Measurements from ENCODE around the gene DYNLT1. TPM values are rescaled to one million over a fixed set of nuclear protein-coding genes. Genes with fewer than 3 reads are reported as not detected.

Gene DYNLT1
- total and polyA plus RNA-seq, 2 experiments from 2014 or later = 60.9 to 241 TPM

DNA sequence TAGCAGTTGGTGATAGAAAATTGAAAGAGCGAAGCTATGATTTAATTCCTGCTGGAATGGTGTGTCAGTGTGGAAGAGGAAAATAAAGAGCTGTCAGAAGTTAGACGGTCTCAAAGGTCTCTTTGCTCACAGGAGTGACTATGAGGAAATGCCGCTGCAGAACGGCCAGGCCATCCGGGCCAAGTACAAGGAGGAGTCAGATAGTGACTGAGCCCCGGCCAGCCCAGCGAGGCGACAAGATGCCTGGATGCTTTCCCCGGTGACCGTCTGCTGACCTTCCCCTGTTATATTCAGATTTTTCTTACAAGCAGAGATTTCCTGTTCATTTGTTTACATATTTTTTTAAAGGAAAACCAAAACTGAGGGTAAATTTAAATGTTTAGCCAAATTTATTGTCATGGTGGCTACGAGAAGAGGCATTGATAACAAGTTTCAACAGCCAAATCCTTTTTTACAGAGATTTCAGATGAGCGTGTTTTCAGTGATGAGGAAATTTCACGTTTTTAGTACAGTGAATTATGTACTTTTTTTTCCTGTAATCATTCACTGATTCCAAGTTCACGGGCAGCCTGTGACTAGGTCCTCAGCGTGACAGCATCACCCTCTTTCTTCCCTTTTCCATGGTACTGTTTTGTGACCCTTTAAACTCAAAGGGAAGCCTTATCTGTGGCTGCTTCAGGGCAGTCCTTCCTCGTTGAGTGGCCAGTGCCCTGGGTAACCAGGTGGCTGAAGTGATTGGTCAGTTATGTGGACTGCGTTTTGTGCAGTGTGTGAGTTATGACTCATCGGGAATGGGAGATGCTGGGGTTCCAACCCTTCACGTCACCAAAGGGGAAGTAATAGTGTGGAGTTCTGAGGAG, 12.6 kb downstream of the DYNLT1 start (continued):
- TF ChIP-seq, protein P1, sequence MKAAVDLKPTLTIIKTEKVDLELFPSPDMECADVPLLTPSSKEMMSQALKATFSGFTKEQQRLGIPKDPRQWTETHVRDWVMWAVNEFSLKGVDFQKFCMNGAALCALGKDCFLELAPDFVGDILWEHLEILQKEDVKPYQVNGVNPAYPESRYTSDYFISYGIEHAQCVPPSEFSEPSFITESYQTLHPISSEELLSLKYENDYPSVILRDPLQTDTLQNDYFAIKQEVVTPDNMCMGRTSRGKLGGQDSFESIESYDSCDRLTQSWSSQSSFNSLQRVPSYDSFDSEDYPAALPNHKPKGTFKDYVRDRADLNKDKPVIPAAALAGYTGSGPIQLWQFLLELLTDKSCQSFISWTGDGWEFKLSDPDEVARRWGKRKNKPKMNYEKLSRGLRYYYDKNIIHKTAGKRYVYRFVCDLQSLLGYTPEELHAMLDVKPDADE (IDR thresholded peaks at IDR 0.05) = no peak
- TF ChIP-seq ZNF114 (CRISPR knock-in tag; IDR thresholded peaks at IDR 0.05) = no peak
- TF ChIP-seq, protein P2, sequence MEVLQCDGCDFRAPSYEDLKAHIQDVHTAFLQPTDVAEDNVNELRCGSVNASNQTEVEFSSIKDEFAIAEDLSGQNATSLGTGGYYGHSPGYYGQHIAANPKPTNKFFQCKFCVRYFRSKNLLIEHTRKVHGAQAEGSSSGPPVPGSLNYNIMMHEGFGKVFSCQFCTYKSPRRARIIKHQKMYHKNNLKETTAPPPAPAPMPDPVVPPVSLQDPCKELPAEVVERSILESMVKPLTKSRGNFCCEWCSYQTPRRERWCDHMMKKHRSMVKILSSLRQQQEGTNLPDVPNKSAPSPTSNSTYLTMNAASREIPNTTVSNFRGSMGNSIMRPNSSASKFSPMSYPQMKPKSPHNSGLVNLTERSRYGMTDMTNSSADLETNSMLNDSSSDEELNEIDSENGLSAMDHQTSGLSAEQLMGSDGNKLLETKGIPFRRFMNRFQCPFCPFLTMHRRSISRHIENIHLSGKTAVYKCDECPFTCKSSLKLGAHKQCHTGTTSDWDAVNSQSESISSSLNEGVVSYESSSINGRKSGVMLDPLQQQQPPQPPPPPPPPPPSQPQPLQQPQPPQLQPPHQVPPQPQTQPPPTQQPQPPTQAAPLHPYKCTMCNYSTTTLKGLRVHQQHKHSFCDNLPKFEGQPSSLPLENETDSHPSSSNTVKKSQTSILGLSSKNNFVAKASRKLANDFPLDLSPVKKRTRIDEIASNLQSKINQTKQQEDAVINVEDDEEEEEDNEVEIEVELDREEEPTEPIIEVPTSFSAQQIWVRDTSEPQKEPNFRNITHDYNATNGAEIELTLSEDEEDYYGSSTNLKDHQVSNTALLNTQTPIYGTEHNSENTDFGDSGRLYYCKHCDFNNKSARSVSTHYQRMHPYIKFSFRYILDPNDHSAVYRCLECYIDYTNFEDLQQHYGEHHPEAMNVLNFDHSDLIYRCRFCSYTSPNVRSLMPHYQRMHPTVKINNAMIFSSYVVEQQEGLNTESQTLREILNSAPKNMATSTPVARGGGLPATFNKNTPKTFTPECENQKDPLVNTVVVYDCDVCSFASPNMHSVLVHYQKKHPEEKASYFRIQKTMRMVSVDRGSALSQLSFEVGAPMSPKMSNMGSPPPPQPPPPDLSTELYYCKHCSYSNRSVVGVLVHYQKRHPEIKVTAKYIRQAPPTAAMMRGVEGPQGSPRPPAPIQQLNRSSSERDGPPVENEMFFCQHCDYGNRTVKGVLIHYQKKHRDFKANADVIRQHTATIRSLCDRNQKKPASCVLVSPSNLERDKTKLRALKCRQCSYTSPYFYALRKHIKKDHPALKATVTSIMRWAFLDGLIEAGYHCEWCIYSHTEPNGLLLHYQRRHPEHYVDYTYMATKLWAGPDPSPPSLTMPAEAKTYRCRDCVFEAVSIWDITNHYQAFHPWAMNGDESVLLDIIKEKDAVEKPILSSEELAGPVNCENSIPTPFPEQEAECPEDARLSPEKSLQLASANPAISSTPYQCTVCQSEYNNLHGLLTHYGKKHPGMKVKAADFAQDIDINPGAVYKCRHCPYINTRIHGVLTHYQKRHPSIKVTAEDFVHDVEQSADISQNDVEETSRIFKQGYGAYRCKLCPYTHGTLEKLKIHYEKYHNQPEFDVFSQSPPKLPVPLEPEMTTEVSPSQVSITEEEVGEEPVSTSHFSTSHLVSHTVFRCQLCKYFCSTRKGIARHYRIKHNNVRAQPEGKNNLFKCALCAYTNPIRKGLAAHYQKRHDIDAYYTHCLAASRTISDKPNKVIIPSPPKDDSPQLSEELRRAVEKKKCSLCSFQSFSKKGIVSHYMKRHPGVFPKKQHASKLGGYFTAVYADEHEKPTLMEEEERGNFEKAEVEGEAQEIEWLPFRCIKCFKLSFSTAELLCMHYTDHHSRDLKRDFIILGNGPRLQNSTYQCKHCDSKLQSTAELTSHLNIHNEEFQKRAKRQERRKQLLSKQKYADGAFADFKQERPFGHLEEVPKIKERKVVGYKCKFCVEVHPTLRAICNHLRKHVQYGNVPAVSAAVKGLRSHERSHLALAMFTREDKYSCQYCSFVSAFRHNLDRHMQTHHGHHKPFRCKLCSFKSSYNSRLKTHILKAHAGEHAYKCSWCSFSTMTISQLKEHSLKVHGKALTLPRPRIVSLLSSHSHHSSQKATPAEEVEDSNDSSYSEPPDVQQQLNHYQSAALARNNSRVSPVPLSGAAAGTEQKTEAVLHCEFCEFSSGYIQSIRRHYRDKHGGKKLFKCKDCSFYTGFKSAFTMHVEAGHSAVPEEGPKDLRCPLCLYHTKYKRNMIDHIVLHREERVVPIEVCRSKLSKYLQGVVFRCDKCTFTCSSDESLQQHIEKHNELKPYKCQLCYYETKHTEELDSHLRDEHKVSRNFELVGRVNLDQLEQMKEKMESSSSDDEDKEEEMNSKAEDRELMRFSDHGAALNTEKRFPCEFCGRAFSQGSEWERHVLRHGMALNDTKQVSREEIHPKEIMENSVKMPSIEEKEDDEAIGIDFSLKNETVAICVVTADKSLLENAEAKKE (CRISPR knock-in tag; IDR thresholded peaks at IDR 0.05) = no peak
- no peak for TF ChIP-seq STAT1 (IDR thresholded peaks at IDR 0.05; ENCODE audit: unreplicated experiment)
- TF ChIP-seq EZH2 (IDR thresholded peaks at IDR 0.05; ENCODE audit: low read depth, unreplicated experiment) = no peak

DNA sequence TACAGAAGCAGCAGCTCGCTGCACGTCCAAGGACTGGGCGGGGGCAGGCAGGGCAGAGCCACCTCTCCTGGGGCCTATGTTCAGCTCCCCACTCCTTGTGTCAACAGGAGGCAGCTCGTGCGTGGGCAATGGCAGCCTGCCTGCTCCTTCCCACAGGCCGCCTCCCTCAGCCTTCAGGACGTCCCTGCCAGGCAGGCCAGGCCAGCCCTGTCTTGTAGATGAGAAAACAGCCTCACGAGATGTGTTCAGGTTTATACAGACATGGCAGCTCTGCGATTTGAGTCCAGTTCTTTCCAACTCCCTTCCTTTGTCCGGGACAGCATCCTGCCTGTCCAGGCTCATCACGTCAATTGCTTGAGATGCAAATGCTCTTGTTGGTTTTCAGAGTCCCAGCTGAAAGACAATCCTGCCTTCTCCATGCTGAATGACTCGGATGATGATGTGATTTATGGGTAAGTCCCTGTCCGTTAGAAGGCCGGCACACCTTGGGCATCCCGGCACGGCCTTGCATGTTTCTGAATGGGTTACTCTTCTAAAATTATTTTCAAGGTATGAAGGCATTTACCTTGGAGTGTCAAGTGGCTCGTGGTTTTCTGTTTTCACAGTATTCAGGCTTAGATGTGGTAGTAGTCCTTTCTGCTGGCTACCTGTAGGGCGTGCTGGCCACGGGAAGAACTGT, 13.5 kb downstream of the DYNLT1 start:
- no peaks in the 10 kb centered on the region for H3F3A ChIP-seq (replicated peaks; ENCODE audit: low read depth)
- no peaks in the 10 kb centered on the region for H3K4me1 ChIP-seq (ENCODE audit: insufficient read depth)
- H3K27ac Mint-ChIP-seq = peak overlapping the region; percentile 85
- H3K27me3 Mint-ChIP-seq (ENCODE audit: insufficient read depth, low read depth, poor library complexity) = peaks cover 16% of the 10 kb centered on the region
- DNase-seq (ENCODE audit: low spot score) (no peak), ATAC-seq (no peak)
- H3K4me3 Mint-ChIP-seq = no peak overlapping the region
- no peaks in the 10 kb centered on the region for H3K27me3 ChIP-seq (ENCODE audit: insufficient read depth)
- H3K27ac ChIP-seq (ENCODE audit: low read depth) = no peak overlapping the region; the same call in 1 of the 2 replicates
- H2AFZ ChIP-seq = no peak overlapping the region
- peaks cover 10% of the 10 kb centered on the region for H4K20me1 ChIP-seq (replicated peaks; ENCODE audit: insufficient read depth)
- peaks cover 10% of the 10 kb centered on the region for H3K36me3 ChIP-seq (ENCODE audit: insufficient read depth)
- H3K4me2 ChIP-seq = no peak overlapping the region
- no peak overlapping the region for H3K4me3 ChIP-seq
- H3K79me2 ChIP-seq (replicated peaks; ENCODE audit: insufficient read depth) = no peaks in the 10 kb centered on the region
- peaks cover 21% of the 10 kb centered on the region for H3K4me1 Mint-ChIP-seq
- H3K9me3 Mint-ChIP-seq = no peaks in the 10 kb centered on the region
- H3K9me2 ChIP-seq (ENCODE audit: insufficient read depth) = no peaks in the 10 kb centered on the region
- peaks cover 67% of the 10 kb centered on the region for H3K36me3 Mint-ChIP-seq (ENCODE audit: low read depth)
- TF ChIP-seq ZNF114 (CRISPR knock-in tag; IDR thresholded peaks at IDR 0.05) (no peak), EZH2phosphoT487 (IDR thresholded peaks at IDR 0.05; ENCODE audit: unreplicated experiment) (no peak), NANOG (IDR thresholded peaks at IDR 0.05; ENCODE audit: borderline replicate concordance) (no peak), ZNF331 (CRISPR knock-in tag; IDR thresholded peaks at IDR 0.05; ENCODE audit: low read depth) (no peak), JUNB (IDR thresholded peaks at IDR 0.05; ENCODE audit: unreplicated experiment) (no peak), EZH2 (IDR thresholded peaks at IDR 0.05; ENCODE audit: low read depth, unreplicated experiment) (no peak), CREB1 (CRISPR knock-in tag; IDR thresholded peaks at IDR 0.05; ENCODE audit: low read depth) (no peak), POLR2AphosphoS5 (IDR thresholded peaks at IDR 0.05; ENCODE audit: low read depth) (no peak)
- TF ChIP-seq, protein P1 (IDR thresholded peaks at IDR 0.05) = no peak
- TF ChIP-seq, protein P3, sequence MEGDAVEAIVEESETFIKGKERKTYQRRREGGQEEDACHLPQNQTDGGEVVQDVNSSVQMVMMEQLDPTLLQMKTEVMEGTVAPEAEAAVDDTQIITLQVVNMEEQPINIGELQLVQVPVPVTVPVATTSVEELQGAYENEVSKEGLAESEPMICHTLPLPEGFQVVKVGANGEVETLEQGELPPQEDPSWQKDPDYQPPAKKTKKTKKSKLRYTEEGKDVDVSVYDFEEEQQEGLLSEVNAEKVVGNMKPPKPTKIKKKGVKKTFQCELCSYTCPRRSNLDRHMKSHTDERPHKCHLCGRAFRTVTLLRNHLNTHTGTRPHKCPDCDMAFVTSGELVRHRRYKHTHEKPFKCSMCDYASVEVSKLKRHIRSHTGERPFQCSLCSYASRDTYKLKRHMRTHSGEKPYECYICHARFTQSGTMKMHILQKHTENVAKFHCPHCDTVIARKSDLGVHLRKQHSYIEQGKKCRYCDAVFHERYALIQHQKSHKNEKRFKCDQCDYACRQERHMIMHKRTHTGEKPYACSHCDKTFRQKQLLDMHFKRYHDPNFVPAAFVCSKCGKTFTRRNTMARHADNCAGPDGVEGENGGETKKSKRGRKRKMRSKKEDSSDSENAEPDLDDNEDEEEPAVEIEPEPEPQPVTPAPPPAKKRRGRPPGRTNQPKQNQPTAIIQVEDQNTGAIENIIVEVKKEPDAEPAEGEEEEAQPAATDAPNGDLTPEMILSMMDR (conservative IDR thresholded peaks at IDR 0.05; ENCODE audit: low read depth in 2 of 2) = no peak

Measured in GM23338 (cell line).